GM18867 (cell line): ENCODE results near the gene PSTPIP1.

Source experiments
- ATAC-seq: cut with Tn5 transposase; IDR thresholded peaks from one replicate; pipeline ENCODE4 v1.9.1; 2021; ENCODE audit warnings: mild to moderate bottlenecking, moderate library complexity; ENCODE audit not compliant: unreplicated experiment

The PSTPIP1 gene

DNA sequence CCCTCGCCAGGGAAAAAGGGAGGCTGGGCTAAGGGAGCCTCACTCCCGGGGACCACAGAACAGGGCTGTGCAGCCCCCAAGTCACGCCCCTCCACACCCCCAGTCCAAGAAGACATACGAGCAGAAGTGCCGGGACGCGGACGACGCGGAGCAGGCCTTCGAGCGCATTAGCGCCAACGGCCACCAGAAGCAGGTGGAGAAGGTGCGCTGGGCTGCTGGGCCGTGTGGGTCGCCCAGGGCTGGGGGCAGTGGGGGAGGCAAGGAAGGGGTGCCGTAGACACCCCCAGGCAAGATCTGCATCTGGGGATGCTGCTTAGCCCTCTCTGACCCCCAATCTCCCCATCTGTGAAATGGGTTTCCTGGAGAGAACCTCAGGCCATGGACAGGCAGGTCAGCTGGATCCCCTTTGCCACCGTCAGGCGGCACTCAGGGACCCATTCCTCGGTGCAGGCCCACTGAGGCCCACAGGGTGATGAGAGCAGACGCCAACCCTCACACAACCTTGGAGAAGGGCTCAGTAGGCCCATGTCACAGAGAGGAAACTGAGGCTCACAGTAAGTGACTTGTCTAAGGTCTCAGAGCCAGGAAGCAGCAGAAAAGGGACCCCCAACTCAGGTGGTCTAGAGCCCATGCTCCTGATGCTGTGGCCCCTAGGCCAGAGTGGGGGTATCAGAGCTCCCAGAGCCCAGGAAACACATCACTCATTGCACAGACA is 33.7 kb downstream of the PSTPIP1 start:
- ATAC-seq, result no peak

DNA sequence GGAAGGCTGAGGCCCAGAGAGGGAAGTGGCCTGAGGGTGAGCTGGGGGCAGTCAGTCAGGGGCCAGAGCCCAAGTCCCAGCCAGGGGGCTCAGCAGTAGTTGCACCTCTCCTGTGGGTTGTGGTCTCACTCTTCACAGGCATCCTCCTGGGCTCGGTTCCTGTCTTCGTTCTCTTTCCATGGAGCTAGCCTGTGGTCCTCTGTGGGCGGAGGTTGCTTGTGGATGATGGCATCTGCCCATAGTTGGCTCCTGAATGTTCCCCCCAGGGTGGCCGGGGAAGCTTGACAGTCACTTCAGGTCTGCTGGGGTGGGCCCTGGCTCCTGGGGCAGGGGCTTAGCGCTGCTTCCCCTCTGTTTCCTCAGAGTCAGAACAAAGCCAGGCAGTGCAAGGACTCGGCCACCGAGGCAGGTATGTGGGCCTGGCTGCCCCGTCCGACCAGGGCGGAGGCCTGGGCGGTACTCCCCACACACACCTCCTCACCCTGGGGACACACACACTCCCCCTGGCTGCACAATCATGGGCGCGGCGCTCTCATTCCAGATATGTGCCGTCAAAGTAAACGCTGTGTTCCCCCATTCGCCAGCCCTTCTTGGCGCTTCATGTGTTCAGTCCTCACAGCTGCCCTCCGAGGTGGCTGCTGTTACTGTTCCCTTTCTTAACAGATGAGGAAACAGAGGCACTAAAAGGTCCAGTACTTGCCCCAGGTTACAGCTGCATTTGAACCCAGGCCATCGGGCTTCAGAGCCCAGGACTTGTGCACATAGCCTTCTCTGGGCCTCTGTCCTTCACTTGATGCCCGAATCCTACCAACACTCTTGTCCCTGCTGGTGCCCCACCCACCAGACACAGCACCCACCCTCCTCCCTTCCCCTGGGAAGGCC is 34.5 kb downstream of the PSTPIP1 start:
- no peak for ATAC-seq

DNA sequence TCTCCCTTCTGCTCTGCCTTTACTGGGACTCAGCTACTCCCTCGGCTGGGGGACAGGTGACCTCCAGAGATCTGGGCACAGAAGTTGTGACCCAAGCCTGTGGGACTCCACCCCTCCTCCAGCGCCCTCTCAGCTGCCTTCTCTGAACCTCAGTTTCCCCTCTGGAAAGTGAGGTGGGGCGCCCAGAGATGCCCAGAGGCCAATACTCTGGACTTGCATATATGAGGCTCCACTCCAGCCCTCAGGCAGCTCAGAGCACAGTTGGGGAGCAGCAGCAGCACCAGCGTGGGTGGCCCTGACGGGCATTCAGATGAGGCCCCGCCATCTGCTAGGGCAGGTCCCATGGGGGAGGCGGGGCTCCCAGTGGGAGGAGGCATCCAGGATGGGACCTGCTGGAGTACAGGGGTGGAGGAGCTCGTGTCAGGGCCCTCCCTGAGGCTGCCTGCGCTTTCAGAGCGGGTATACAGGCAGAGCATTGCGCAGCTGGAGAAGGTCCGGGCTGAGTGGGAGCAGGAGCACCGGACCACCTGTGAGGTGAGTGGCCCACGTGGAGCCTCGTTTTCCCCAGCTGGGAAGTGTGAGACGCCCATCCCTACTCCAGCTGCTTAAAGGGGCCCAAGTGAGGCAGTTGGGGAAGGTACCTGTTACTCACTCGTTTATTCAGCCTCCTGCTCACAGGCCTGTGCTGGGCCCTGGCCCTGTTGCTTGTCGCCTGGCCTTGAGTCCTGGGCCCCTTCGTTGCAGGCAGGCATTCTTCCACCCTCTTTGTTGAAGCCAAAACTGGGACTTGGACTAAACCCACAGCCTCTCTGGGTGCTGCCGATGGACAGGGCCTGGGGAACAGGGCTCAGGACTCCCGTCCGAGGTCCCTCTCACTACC is 35.4 kb downstream of the PSTPIP1 start:
- ATAC-seq, result no peak

DNA sequence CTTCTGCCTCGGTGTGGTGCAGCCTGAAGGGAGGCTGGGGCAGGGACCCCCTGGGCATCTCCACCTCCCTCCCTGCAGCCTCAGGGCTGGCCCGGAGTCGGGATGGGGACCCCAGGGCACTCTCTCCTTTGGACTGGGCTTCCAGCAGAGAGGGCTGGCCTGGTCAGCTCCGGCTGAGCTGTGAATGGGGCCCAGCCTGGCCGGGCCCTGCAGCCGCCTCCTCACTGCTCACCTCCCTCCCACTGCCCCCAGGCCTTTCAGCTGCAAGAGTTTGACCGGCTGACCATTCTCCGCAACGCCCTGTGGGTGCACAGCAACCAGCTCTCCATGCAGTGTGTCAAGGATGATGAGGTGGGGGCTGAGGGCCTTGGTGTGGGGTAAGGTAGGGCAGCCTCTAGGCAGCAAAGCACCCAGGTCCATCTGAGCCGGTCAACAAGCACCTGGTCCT is 36.0 kb downstream of the PSTPIP1 start:
- no peak for ATAC-seq

DNA sequence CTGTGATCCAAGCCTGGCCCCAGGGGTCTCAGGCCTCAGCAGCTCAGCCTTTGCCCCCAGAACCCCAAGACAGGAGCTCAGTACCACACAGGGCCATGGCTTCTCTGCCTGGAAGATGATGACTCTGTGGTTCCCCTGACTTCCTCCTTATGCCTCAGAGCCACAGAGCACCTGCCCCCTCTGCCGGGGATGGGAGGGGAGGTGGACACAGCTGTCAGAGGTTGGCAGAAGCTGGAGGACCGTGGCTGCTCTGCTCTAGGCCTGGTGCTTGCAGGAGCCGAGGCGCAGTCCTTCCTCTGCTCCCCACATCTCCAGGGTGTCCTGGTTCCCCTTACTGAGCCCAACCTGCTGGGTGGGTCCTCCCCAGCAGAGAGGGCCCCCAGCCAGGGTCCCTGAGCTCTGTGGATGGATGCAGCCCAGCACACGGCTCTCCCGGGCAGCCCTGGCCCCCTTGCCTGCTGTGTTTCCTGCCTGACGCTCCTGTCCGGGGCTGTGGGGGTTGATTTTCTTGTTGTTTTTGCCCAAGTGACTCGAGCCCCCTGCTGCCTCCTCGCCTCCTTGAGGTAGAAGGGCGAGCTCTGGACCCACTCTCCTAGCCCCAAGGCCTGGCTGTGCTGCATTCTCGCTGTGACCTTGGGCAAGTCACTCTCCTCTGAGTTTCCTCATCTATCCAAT is 36.6 kb downstream of the PSTPIP1 start:
- no peak for ATAC-seq

DNA sequence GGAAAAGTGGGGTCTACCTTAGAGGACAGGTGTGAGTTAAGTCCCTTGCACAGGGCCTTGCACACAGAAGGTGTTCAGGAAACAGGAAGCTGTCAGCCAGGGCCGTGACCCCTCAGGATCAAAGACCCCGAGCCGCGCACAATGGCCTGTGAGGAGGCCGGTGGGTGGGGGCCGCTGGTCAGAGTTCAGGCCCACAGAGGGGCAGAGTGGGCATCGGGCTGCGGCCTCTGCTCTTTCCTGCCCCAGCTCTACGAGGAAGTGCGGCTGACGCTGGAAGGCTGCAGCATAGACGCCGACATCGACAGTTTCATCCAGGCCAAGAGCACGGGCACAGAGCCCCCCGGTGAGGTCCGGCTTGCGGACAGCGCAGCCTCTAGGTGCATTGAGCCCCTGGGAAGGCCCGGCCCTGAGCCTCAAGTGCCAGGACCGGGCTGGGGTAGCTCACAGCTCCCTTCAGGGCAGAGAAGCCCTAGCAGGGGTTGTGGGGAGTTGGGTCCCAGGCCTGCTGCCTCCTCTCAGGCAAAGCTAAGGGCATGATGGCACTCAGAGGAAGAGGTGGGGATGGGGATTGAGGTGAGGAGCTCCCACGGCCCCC is 37.2 kb downstream of the PSTPIP1 start:
- ATAC-seq, result no peak

DNA sequence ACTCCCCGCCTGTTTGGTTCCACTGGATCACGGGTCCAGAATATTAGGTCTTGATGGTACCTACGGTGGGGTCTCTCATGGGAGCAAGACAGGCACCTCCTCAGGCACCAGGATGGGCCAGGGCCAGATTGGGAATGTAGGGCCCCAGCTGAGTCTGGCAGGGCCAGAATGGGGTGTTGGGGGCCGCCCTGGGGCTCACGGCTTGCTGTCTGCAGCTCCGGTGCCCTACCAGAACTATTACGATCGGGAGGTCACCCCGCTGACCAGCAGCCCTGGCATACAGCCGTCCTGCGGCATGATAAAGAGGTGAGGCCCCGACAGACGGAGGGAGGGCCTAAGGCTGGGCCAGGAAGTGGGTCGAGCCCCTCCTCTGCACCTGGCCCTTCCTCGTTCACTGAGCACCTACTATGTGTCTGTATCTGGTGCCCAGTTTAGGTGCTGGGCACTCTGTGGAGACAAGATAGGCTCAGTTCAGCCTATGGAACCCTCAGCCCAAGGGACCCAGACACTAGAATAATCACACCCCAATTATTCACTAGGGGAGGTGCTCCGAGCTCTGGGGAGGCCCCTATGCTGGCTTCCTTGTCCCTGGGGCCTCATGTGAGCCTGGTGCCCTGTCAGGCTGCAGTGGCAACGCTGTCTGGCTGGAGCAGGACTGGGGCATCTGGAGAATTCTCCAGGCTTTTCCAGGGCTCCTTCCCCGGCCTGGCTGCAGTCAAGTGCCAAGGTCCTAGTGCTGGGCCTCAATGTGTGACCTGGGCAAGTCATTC is 37.9 kb downstream of the PSTPIP1 start:
- ATAC-seq, result no peak

DNA sequence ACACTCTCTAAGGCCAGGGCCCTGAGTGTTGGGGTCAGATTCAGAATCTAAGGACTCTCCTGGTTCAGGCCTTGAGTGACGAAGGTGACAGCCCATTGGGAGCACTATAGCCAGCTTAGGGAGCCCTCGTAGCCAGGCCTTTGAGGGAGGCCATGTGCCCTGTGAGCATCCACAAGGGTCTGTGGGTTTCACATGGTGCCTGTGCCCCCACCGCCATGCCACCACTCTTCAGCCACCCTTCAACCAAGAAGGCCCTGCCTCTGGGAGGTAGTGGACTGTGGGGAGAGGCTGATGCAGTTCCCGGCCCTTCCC is 38.4 kb downstream of the PSTPIP1 start:
- ATAC-seq, result no peak

DNA sequence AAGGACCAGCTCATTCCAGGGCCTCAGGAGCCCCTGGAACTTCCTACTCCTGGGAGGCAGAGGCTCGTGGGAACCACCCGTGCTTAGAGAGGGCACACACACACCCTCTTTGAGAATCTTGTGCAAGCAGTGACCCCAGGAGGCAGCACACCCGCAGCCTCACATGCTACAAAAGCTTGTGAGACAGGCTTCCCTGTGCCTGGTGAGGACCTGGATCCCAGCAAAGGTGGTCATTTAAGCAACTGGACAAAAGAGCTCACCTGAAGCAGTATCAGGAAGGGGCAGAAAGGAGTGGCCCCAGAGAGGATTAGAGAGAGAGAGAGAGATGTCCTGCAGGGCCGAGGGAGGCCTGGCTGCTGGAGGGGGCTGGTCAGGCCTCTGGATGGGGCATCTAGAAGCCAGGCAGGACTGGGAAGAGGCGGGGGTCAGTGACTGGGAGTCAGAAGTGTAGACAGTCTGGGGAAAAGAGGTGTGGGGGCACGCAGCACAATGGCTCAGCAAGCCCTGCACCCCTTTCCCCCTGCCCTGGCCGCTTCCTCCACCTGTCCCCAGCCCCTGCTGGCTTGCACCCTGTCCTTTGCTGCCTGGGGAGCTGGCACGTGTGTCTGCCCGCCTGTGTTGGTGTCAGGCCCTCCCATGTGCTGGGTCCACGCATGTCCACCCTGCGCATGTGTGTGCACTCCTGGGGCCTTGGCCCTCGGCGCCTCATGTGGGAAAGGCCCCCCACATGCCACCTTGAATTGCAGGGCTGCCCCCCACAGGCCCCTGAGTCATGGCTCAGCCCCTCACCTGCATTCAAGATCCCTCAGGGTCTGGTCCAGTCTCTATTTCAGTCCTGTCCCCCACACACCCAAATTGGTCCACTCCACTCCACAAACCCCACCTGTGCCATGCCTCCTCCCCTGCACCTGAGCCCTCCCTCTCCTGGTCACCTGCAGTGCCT is 39.1 kb downstream of the PSTPIP1 start:
- ATAC-seq, result no peak

DNA sequence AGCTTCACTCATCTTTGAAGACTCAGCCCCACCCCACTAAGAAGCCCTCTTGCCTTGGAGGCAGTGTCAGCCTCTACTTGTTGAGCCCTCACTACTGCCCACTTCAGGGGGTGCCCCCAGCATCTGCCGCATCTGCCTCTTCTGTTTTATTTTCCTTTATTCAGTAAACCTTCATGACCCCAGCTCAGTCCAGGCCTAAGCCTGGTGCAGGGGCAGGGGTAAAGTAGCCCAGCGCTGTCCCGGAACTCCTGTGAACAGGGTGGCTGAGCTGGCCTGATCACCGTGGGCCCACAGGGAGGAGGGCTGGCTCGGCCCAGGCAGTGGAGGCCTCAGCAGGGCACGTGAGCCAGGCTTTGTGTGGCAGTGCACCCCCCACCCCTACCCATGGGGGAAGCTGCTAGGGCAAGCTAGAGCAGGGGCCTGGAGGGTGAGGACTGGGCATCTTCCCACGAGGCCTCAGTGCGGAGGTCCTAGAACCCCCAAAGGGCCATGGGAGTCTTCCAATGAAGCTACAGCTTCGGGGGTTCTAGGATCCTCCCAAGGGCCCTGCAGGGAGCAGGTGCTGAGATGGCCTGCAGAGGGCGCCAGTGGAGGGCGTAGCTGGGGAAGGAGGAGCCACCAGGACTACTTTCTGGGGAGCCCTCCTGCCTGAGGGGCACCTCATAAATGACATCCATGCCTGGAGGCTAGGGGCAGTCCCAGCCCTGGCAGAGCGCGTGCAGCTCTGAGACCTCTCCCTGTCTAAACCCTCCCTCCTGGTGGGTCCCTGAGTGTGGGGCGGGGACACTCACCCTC is 40.0 kb downstream of the PSTPIP1 start:
- ATAC-seq, result no peak

DNA sequence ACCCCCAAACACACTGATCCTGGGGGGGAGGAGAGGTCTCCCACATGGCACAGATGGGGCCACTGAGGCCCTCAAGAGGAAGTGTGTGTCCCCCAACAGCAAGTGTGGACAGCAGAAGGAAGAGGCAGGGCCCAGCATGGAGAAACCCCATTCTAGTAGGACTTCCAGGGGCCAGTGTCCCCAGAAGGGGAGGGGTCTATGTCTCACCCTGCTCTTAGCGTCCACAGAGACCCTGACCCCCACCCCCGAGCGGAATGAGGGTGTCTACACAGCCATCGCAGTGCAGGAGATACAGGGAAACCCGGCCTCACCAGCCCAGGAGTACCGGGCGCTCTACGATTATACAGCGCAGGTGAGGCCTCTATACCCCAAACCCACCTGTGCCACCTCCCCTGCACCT is 40.7 kb downstream of the PSTPIP1 start:
- no peak for ATAC-seq

DNA sequence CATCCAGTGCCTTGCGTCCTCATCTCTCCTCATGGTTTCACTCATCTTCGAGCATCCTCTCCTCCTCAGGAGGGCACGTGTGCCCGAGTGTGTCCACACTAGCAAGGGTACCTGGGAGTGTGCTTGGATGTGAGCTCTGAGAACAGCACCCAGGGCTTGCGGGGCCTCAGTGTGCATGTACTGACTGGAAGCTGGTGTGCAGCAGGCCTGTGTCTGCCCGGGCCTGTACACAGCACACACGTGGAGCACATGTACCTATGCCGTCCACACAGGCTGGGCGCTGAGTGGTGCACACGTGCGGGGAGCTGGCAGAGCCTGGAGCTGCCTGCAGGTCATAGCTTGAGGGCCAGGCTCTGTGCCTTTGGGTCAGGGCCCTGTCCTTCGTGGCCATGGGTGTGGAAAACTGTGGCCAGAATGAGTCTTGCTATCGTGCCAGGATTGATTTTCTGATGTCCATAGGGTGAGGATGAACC is 41.1 kb downstream of the PSTPIP1 start:
- ATAC-seq, result no peak

DNA sequence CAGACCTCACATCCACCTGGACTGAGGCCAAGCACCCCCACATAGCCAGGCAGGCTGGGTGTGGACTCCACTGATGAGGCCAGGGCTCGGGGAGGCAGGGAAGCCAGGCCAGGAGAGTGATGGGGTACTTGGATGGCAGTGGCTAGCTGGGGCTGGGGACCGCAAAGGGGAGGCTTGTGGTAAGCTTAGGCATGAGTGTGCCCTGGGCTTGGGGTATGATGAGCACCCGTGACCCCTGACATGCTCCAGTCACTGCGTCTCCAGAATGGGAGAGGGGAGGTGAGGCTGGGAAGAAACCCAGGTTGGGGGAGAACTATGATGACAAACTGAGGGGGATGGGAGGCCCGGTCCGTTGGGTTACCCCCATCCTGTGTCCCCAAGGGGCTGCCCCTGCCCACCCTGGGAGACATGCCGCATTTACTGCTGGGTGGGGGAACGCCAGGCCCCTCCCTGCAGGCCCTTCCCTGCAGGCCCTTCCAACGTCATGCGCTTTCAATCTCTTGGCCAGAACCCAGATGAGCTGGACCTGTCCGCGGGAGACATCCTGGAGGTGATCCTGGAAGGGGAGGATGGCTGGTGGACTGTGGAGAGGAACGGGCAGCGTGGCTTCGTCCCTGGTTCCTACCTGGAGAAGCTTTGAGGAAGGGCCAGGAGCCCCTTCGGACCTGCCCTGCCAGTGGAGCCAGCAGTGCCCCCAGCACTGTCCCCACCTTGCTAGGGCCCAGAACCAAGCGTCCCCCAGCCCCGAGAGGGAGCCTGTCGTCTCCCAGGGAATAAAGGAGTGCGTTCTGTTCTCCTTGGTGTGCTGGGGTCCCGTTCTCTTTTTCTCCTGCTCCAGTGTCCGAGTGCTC is 41.8 kb downstream of the PSTPIP1 start:
- ATAC-seq, result no peak

DNA sequence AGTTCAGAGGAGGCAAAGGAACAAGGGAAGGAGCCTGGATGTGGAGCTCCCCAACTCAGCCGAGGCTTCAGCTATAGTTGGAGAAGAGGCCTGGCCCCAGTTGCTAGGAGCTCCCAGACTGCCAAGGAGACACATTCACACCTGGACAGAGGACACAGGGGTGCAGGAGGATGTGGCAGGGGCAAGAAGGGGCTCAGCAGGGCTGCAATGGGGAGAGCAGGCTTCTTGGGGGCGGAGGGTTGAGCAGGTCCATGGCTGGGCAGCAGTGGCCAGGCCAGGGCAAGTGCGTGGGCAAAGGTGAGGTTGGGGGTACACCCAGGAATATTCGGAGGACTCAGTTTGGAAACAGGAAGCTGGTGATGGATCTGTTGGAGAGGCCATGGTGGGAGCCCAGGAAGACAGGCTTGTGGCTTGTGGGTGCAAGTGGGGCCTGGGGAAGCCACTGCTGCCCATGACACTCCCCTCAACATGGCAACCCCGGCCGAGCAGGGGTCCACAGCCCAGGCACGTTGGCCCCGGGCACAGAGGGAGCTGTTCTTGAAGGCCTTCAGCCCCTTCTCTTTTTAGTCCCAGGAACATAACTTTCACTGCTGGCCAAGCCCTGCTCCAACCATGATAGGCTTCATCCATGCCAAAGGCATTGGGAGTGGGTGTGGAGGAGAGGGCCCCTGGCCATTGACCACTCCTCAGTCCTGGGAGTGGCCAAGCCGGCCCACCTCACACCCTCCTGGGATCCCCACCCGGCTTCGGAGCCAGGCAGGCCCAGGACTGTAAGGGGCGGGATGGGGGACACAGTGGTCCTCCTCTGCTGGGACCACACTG is 42.7 kb downstream of the PSTPIP1 start:
- ATAC-seq, result no peak

DNA sequence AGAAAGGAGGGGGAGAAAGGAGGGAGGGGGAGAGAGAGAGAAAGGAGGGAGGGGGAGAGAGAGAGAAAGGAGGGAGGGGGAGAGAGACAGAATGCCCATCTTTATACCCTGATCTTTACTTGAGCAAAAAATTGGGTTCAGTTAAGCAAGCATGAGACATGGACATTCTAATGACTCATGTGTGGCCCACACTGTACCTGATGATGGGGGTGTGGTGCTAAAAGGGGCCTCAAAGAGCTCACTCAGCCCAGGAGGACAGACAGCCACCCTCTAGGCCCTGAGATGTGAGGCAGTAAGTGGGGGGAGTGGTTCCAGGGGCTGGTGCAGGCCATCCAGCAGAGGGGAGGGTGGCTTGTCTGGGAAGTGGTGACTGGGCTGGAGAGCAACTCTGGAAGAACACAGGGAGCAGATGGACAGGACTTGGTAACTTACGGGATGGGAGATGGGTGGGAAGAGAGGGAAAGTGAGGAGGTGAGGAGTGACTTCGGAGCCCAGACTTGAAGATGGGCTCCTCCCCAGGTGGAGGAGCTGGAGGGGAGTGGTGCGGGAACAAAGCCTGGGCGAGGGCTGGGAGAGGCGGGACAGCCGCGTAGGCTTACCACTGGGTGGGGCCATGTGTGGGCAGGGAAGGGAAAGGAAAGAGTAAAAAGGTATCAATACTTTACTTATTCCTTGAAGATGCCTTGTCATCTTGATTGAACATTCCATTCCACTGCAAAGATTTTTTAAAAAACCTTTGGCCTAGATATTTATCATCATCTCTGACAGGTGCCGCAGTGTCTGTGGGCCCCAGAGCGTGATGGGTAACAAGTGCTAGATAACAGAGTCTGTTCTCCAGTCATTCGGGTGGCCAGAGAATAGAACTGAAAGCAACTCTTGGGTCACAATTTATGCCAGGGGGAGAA is 43.6 kb downstream of the PSTPIP1 start:
- ATAC-seq, result no peak
